ENCODE results near the gene TPM3. TPM values are rescaled to one million over a fixed set of nuclear protein-coding genes. Genes with fewer than 3 reads are reported as not detected.

The TPM3 gene
- polyA plus RNA-seq, 1 donor = 303 TPM

- Histone ChIP-seq H3K27me3 (ENCODE audit: control insufficient read depth, insufficient read depth, low read length) (no peaks in the 10 kb centered on the region), H3K4me1 (ENCODE audit: control insufficient read depth, insufficient read depth, low read length) (peaks cover 5% of the 10 kb centered on the region), H3K27ac (ENCODE audit: low read length) (no peak overlapping the region), H3K36me3 (ENCODE audit: control insufficient read depth, insufficient read depth, low read length) (peaks cover 79% of the 10 kb centered on the region), H3K9me3 (ENCODE audit: control insufficient read depth, low read depth, low read length) (no peaks in the 10 kb centered on the region), H3K4me3 (ENCODE audit: low read length) (no peak overlapping the region)
- 94% methylated on average over 4 of the region's 5 CpGs for WGBS (ENCODE audit: insufficient coverage, low lambda C conversion rate)
- no peak for DNase-seq
Measured at GRCh38 chr1:154171880-154172279, 20.0 kb downstream of the TPM3 start.

DNA sequence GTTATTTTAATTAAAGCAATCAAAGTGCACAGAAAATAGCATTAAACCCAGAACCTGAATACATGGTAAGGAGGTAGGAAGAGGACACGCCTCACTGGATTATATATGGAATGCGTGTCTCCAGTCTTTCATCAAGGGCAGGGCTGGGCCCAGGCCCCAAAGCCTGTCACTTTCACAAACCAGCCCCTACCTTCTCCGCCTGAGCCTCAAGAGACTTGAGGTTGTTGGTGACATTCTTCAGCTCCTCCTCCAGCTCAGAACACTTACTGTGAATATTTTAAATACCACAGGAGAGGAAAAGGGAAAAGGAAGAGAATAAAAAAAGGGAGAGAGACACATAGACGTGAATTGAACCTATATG is 20.7 kb downstream of the TPM3 start:
- Histone ChIP-seq H3K9me3 (ENCODE audit: control insufficient read depth, low read depth, low read length) (no peaks in the 10 kb centered on the region), H3K4me1 (ENCODE audit: control insufficient read depth, insufficient read depth, low read length) (peaks cover 3% of the 10 kb centered on the region), H3K4me3 (ENCODE audit: low read length) (no peak overlapping the region), H3K27me3 (ENCODE audit: control insufficient read depth, insufficient read depth, low read length) (no peaks in the 10 kb centered on the region), H3K27ac (ENCODE audit: low read length) (no peak overlapping the region), H3K36me3 (ENCODE audit: control insufficient read depth, insufficient read depth, low read length) (peaks cover 81% of the 10 kb centered on the region)
- DNase-seq = no peak
- 90% methylated on average over 1 of the region's 4 CpGs for WGBS (ENCODE audit: insufficient coverage, low lambda C conversion rate)

GRCh38 chr1:154170547-154171222 is 21.2 kb downstream of the TPM3 start:
- Histone ChIP-seq H3K27ac (ENCODE audit: low read length) (no peak overlapping the region), H3K36me3 (ENCODE audit: control insufficient read depth, insufficient read depth, low read length) (peaks cover 83% of the 10 kb centered on the region), H3K4me3 (ENCODE audit: low read length) (no peak overlapping the region), H3K27me3 (ENCODE audit: control insufficient read depth, insufficient read depth, low read length) (no peaks in the 10 kb centered on the region), H3K4me1 (ENCODE audit: control insufficient read depth, insufficient read depth, low read length) (no peaks in the 10 kb centered on the region), H3K9me3 (ENCODE audit: control insufficient read depth, low read depth, low read length) (no peaks in the 10 kb centered on the region)
- peak in 1 of 2 donors; percentile 30 for DNase-seq

DNA sequence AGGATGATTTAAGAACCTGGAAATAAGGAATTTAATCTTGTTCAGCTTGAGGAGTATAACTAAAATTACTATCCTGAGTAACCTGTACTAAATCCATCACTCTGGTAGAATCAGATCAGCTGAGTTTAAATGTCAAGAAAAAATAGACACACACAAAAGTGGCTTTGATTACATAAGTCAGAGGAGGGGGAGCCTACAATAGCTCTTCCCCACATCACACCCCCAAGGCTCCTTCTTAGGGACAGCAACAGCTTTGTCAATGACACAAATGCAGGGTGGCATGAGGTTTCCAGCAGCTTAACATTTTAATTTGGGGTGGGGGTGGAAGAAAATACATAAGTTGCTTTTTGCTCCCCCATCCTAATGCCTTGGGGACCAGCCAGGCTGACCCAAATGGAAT is 24.4 kb downstream of the TPM3 start:
- Histone ChIP-seq H3K4me1 (ENCODE audit: control insufficient read depth, insufficient read depth, low read length) (no peaks in the 10 kb centered on the region), H3K9me3 (ENCODE audit: control insufficient read depth, low read depth, low read length) (no peaks in the 10 kb centered on the region), H3K27ac (ENCODE audit: low read length) (no peak overlapping the region), H3K4me3 (ENCODE audit: low read length) (no peak overlapping the region), H3K36me3 (ENCODE audit: control insufficient read depth, insufficient read depth, low read length) (peaks cover 89% of the 10 kb centered on the region), H3K27me3 (ENCODE audit: control insufficient read depth, insufficient read depth, low read length) (no peaks in the 10 kb centered on the region)
- DNase-seq = no peak

DNA sequence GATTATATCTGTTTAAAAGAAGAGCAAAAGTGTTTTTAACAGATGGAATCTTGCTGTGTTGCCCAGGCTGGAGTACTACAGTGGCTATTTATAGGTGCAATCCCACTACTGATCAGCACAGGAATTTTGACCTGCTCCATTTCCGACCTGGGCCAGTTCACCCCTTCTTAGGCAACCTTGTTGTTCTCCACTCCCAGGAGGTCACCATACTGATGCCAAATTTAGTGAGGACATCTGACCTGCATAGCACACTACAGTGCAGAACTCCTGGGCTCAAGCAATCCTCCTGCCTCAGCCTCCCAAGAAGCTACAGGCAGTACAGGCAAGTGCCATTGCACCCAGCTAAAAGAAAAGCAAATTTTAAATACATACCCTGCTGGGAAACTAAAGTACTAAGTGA is 25.7 kb downstream of the TPM3 start:
- H3K36me3 ChIP-seq (ENCODE audit: control insufficient read depth, insufficient read depth, low read length) = peaks cover 85% of the 10 kb centered on the region
- DNase-seq = no peak
- WGBS (ENCODE audit: insufficient coverage, low lambda C conversion rate) = no CpG with 5 or more reads among the region's 1 CpG
- H3K27ac ChIP-seq (ENCODE audit: low read length) = no peak overlapping the region
- no peaks in the 10 kb centered on the region for H3K27me3 ChIP-seq (ENCODE audit: control insufficient read depth, insufficient read depth, low read length)
- no peaks in the 10 kb centered on the region for H3K9me3 ChIP-seq (ENCODE audit: control insufficient read depth, low read depth, low read length)
- no peaks in the 10 kb centered on the region for H3K4me1 ChIP-seq (ENCODE audit: control insufficient read depth, insufficient read depth, low read length)
- H3K4me3 ChIP-seq (ENCODE audit: low read length) = no peak overlapping the region

DNA sequence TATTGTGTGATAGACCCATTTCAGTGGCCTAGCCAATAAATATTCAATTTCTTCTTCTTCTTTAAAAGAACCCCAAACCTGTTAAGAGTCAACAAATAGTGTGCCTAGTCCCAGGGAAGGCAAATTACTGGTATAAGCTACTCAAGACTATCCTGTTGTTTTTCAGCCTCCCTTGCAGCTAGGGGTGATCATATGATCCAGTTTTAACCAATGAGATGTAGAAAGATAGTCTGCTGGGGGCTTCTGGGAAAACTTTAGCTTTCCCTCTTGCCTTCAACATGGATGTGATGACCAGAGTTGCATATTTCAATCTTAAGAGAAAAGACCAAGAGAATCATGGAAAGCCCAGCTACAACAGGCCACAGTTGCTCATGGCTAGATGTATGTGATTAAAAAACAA is 32.3 kb downstream of the TPM3 start:
- H3K36me3 ChIP-seq (ENCODE audit: control insufficient read depth, insufficient read depth, low read length) = peaks cover 74% of the 10 kb centered on the region
- H3K4me3 ChIP-seq (ENCODE audit: low read length) = no peak overlapping the region
- H3K4me1 ChIP-seq (ENCODE audit: control insufficient read depth, insufficient read depth, low read length) = no peaks in the 10 kb centered on the region
- H3K9me3 ChIP-seq (ENCODE audit: control insufficient read depth, low read depth, low read length) = no peaks in the 10 kb centered on the region
- H3K27ac ChIP-seq (ENCODE audit: low read length) = no peak overlapping the region
- DNase-seq = no peak
- no peaks in the 10 kb centered on the region for H3K27me3 ChIP-seq (ENCODE audit: control insufficient read depth, insufficient read depth, low read length)

GRCh38 chr1:154158307-154159125 is 33.4 kb downstream of the TPM3 start:
- Histone ChIP-seq H3K27ac (ENCODE audit: low read length) (no peak overlapping the region), H3K36me3 (ENCODE audit: control insufficient read depth, insufficient read depth, low read length) (peaks cover 68% of the 10 kb centered on the region), H3K27me3 (ENCODE audit: control insufficient read depth, insufficient read depth, low read length) (no peaks in the 10 kb centered on the region), H3K9me3 (ENCODE audit: control insufficient read depth, low read depth, low read length) (no peaks in the 10 kb centered on the region), H3K4me3 (ENCODE audit: low read length) (no peak overlapping the region), H3K4me1 (ENCODE audit: control insufficient read depth, insufficient read depth, low read length) (no peaks in the 10 kb centered on the region)
- no peak for DNase-seq
- 94% methylated on average over 6 of the region's 8 CpGs for WGBS (ENCODE audit: insufficient coverage, low lambda C conversion rate)

DNA sequence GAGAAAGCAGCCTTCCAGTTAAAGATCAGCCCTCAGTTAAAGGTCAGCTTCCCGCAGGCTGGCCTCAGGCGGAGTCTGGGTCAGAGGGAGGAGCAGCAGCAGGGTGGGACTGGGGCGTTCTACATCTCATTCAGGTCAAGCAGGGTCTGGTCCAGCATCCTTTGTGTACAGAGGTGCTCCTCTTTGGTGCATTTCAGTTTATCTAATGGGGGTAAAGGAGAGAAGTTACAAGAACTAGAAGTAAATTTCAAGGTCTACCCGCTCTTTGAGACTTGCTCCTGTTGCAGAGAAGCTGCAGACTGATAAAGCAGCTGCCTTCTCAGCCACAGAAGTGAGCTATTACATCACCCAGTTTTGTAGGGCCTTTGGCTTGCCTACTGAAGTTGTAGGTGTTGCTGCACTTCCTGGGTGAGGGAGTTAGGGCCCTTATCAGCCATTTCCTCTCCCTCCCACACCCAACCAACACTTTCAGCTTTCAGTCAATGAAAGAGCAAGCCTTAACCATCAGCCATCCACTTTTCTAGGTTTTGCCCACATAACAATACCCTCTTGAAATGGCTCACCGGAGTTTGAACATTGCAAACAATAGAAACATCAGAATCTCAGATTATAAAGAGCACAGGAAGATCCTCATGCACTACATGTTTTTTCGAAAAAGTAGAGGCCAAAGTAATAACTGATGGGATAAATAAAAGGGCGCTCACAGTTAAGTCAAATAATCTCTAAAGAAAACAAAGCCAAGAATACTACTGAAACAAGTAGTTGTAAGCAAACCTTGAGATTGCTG is 34.2 kb downstream of the TPM3 start:
- H3K4me1 ChIP-seq (ENCODE audit: control insufficient read depth, insufficient read depth, low read length) = no peaks in the 10 kb centered on the region
- peak; percentile 26 to 54 for DNase-seq

GRCh38 chr1:154155251-154155650 is 36.6 kb downstream of the TPM3 start:
- WGBS (ENCODE audit: insufficient coverage, low lambda C conversion rate) = 40% methylated on average over 3 of the region's 9 CpGs
- DNase-seq = peak; percentile 23 to 43
- no peak overlapping the region for H3K4me3 ChIP-seq (ENCODE audit: low read length)
- H3K9me3 ChIP-seq (ENCODE audit: control insufficient read depth, low read depth, low read length) = no peaks in the 10 kb centered on the region
- peak overlapping the region; percentile 47 for H3K27ac ChIP-seq (ENCODE audit: low read length)
- no peaks in the 10 kb centered on the region for H3K4me1 ChIP-seq (ENCODE audit: control insufficient read depth, insufficient read depth, low read length)
- H3K36me3 ChIP-seq (ENCODE audit: control insufficient read depth, insufficient read depth, low read length) = peaks cover 42% of the 10 kb centered on the region
- no peaks in the 10 kb centered on the region for H3K27me3 ChIP-seq (ENCODE audit: control insufficient read depth, insufficient read depth, low read length)

More for the DNA sequence above, 34.2 kb downstream of the TPM3 start:
- 100% methylated on average over 2 of the region's 7 CpGs for WGBS (ENCODE audit: insufficient coverage, low lambda C conversion rate)
- no peak overlapping the region for H3K4me3 ChIP-seq (ENCODE audit: low read length)
- no peaks in the 10 kb centered on the region for H3K9me3 ChIP-seq (ENCODE audit: control insufficient read depth, low read depth, low read length)
- H3K27me3 ChIP-seq (ENCODE audit: control insufficient read depth, insufficient read depth, low read length) = no peaks in the 10 kb centered on the region
- H3K36me3 ChIP-seq (ENCODE audit: control insufficient read depth, insufficient read depth, low read length) = peaks cover 61% of the 10 kb centered on the region
- no peak overlapping the region for H3K27ac ChIP-seq (ENCODE audit: low read length)

DNA sequence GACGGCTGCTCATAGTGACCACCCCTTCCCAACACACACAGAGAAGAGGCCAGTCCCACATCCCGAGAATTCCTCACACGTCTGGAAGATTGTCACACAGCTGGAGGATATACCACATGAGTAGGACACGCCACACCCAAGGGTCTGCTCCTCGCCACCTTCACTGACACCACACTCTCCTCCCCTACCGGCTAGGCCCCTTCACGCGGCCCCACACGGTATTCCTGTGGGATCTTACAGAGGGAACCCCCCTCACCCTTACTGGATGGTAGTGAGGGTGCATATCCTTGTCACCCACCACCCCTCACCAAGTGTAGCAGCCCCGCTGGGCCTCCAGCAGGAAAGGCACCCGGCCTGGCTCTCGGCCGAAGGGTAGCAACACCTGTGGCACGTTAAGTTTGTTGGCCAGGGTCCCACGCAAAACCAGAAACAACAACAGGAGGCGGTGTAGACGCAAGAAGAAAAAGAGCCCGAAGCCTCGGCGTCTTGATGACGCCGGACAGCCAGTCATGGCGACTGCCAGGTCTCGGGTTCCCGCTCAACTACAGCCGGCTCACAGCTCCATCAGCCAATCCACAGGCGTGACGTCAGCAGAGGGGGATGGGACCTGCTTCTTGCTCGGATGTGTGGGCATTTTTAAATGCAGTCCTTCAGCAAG is 37.2 kb downstream of the TPM3 start, which contains the start of gene NUP210L:
Gene NUP210L, minus strand, starts transcription at position 540 of the 658 bp plus-strand sequence.
- Histone ChIP-seq H3K9me3 (ENCODE audit: control insufficient read depth, low read depth, low read length) (no peaks in the 10 kb centered on the region), H3K4me3 (ENCODE audit: low read length) (no peak within 1 kb of the TSS), H3K27me3 (ENCODE audit: control insufficient read depth, insufficient read depth, low read length) (no peaks in the 10 kb centered on the region), H3K27ac (ENCODE audit: low read length) (peak within 1 kb of the TSS; percentile 47), H3K4me1 (ENCODE audit: control insufficient read depth, insufficient read depth, low read length) (no peaks in the 10 kb centered on the region), H3K36me3 (ENCODE audit: control insufficient read depth, insufficient read depth, low read length) (peaks cover 37% of the 10 kb centered on the region)
- peak; percentile 16 to 28 for DNase-seq
- no CpG with 5 or more reads among the region's 29 CpGs for WGBS (ENCODE audit: insufficient coverage, low lambda C conversion rate)

All from large intestine (tissue), 3 donors.